ENCODE results near the gene STEAP4.
"Not testable (repeated sequence)": the region's sequence is repeated elsewhere in the genome, so short reads cannot be mapped to it uniquely, and the experiment has no call there.

The STEAP4 gene

GRCh38 chr7:88312061-88312663, 5.5 kb upstream of the STEAP4 start:
- no peak for DNase-seq (ENCODE audit: low spot score)

DNA sequence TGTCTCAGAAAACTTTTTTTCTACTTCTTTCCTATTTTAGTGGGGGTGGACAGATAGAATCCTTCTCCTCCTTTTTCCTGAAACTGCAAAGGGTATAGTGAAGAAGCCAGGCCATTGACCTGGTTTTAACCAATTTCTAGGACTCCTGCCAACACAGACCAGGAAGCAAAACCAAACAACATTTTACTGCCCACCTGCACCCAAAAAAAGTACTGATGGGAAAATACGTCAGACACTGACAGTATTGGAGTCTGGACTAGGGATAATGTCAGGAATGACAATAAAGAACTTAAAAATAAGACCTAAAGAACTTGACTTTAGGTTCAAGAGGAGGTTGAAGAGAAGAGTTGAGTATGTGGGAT, 5.0 kb upstream of the STEAP4 start:
- no peak for DNase-seq (ENCODE audit: low spot score)

GRCh38 chr7:88310956-88311674, 4.4 kb upstream of the STEAP4 start:
- DNase-seq (ENCODE audit: low spot score), result no peak

- no peak for DNase-seq (ENCODE audit: low spot score)
These were observed 3.1 kb upstream of the STEAP4 start for GRCh38 chr7:88309819-88310218.

DNA sequence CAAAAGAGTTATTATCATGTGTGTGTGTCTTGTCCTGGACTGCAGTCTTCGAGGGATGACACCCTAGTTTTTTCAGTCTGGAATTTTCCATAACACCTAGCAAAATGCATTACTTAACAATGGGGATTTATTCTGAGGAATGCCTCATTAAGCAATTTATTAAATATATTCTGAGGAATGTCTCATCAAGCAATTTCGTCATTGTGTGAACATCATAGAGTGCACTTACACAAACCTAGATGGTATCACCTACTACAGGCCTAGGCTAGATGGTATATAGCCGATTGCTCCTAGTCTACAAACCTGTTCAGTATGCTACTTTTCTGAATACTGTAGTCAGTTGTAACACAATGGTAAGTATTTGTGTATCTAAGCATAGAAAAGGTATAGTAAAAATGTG, 1.1 kb upstream of the STEAP4 start:
- DNase-seq (ENCODE audit: low spot score), result no peak

DNA sequence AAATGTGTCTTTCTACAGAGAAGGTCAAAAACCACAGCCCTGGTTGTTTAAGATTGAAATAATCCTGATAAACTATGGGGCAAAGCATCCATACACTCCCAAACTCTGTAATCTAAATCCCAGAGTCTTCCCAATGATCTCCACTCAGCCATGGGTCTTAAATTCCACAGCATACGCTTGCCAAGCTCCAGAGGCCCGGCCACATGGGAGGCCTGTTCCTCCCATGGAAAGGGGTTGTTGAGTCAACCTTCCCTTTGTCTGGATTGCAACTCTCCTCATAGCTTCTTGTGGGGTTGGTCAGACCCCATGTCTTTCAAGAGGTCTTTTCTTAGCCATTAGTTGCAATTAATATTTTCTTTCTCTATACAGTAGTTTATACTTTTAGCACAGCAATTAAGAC, 718 bp upstream of the STEAP4 start:
- no peak for DNase-seq (ENCODE audit: low spot score)

DNA sequence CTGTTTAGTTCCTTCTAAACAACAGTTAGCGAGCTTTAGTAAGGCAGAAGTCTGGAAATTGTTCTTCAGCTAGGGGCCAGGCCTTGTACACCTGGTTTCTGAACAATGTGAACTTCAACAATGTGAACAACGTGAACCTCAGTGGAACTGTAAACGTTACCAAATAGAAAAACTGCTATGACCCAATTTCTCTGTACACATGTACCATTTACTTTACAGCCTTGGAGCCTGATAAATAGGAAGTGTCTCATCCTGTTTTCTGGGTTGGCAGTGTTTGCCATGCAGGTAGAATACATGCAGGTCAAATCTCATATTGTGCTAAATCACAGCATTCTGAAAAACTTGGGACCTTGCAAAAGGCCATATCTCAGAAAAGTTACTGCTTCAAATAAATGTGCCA, 1.6 kb downstream of the STEAP4 start:
- DNase-seq (ENCODE audit: low spot score), result no peak

DNA sequence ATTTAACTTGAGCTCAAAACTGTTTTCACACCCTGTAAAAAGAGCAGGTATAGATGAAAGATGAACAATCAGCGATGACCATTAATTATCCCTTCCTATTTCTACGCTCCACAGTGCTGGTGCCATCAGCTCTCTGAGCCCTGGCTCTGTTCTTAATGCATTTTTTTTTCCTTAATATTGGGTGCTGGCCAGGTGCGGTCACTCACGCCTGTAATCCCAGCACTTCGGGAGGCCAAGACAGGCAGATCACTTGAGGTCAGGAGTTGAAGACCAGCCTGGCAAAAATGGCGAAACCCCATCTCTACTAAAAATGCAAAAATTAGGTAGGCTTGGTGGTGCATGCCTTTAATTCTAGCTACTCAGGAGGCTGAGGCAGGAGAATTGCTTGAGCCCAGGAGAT, 4.2 kb downstream of the STEAP4 start:
- DNase-seq (ENCODE audit: low spot score), result no peak

DNA sequence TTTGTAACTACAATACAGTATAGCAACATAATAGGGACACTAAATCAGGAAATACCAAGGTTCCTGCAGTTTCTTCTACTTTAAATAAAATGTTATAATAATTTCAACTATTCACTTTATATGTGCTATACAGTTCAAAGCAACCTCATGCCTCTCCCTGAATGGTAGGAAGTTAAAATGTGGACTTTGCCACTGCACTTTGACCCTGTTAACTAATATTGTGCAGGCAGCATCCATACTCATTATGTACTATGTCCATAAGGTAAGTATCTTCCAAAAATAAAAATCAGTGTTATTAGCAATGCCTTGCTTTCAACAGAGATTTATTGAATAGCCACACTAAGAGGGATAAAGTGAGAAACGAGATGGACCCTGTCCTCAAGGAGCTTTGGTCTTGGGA, 4.8 kb downstream of the STEAP4 start:
- no peak for DNase-seq (ENCODE audit: low spot score)

DNA sequence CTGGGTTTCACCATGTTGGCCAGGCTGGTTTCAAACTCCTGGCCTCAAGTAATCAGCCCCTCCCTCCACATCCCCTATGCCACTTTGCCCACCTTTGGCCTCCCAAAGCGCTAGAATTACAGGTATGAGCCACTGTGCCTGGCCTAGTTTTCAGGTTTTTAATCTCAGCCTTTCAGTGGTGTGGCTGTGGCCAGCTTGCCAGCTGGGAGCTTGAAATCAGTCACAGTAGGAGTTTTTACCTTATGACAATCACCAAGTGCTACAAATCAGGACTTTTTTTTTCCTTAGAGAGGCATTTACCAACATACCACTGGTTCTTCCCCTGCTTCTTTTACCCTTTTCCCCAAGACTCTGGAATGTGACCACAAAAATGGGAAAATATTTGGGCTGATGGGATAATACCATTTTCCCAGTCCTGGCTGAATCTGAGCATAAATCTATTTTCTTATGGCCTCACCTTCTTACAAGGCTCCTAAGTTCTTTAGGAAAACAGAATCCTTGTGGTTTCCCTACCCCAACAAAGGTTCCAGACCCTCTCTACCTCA, 6.2 kb downstream of the STEAP4 start:
- DNase-seq (ENCODE audit: low spot score), result no peak

DNA sequence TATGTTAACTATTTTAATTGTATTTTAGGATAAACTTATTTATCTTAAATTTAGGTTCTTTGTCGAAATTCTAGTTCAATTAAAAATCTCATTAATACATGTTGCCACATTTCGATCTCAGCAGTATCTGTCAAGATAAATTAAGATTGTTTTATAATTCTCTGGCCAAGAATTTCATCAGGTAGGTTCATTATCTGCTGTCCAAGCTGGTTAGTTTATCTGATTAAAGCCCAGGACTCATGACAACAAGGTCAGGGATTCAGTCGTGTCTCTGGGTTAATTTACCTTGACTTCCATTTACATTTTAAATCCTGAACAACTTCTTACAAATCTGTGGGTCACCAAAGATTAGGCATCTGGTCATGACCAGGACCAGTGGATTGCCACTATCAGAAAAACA, 7.6 kb downstream of the STEAP4 start:
- DNase-seq (ENCODE audit: low spot score), result no peak

- no peak for DNase-seq (ENCODE audit: low spot score)
These were observed 12.8 kb downstream of the STEAP4 start for GRCh38 chr7:88293866-88294265.

DNA sequence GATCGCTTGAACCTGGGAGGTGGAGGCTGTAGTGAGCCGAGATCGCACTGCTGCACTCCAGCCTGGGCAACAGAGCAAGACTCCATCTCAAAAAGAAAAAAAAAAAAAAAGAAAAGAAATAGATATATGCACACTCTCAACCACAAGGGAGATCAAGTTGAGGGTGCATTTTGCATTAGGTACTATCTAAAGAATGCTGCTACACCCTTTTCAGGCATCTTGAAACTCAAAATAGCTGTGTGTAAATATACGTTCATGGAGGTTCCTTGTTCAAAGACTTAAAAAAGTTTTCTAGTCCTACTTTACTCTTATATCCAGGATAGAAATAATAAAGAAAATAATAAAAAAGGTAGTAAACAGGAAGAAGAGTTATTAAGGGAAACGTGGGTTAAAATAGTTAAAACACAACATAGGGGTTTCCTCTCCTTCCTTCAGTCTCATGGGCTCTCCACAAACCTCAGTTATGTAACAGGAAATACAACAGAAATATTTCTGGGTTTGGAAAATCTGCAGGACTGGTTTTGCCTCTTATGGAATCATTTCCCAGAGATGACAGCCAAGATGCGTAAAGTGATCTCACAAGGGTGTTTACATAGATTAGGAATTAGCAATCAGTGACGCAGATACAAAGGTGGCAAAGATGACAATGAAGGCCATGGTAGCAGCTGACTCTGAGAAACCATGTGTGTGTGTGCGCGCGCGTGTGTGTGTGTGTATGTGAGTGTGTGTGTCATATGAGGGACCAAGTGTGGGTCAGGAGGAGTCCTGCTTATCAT, 15.1 kb downstream of the STEAP4 start:
- DNase-seq (ENCODE audit: low spot score), result no peak

GRCh38 chr7:88290491-88290890, 16.2 kb downstream of the STEAP4 start:
- no peak for DNase-seq (ENCODE audit: low spot score)

DNA sequence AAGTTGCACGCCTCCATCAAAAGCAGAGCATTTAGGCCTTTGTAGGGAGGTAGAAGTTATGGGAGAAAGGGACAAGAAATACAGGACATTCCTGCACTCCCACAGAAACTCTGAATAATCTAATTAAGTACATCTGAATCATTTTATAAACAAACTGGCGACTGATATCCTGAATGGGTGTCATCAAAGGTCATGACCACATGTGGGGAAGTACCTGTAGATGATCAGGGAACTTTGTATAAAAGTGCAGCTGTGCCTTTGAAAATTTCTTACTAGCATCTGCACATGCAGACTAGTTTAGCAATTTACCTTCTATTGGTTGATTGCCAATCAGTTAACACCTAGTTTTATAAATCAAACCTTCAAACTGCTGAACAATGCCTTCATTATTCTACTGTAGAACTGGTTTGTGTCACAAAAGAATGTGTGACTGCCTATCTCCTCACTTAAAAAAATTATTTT, 17.1 kb downstream of the STEAP4 start:
- no peak for DNase-seq (ENCODE audit: low spot score)

DNA sequence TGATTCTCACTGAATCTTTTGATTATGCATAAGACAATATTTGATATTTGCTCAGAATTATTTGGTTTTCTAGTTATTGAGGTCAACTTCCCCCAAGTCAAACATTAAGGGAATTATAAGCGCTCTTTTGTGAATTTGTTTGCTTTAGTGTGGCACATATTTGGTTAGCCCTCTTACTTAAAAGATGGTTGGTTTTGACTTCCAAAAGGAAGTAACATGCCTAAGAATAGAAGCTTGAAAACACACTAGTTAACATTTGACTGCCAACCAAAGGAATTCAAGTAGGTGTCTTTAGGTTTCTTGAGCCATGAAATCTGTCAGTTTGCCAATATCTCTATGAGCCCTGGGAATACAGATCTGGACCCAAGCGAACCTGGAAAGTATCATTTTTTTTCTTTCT, 24.9 kb downstream of the STEAP4 start:
- no peak for DNase-seq (ENCODE audit: low spot score)

- DNase-seq (ENCODE audit: low spot score), result no peak
These were observed 25.9 kb downstream of the STEAP4 start for GRCh38 chr7:88280801-88281200.

DNA sequence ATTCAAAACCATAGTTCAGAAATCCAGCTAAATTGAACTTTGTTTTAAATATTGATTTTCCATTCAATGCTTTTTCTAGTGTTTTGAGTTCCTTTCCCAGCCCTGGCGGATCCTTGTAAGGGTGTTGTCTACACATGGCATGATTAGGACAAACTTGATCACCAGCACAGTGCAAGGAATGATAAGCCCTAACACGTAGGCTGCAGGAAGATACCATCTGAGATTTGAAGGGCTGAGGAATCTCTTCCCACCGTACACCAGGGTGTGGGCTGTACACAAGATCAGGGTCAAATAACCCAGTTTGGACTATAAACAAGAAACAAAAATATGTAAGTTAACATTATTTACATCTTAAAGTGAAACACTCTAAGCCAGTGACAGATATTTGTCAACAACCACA, 27.4 kb downstream of the STEAP4 start:
- DNase-seq (ENCODE audit: low spot score), result no peak

DNA sequence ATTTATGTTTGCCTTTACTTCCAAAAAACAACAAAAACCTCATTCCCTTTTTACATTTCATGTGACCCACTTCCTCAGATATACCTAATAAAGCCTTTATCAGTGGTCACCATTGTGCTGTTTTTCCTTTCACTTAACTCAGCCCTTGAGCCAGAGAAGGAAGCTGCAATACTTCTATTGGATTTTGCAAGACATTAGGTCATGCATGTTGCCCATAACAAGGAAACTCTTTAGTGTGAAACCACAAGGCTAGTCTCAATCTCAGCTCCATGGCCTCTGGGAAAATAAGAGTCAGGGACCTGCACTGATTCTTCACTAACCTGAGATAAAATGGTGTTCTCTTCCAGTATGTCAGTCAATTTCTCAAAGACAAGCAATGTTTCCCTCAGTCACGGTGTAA, 27.8 kb downstream of the STEAP4 start:
- DNase-seq (ENCODE audit: low spot score), result no peak

DNA sequence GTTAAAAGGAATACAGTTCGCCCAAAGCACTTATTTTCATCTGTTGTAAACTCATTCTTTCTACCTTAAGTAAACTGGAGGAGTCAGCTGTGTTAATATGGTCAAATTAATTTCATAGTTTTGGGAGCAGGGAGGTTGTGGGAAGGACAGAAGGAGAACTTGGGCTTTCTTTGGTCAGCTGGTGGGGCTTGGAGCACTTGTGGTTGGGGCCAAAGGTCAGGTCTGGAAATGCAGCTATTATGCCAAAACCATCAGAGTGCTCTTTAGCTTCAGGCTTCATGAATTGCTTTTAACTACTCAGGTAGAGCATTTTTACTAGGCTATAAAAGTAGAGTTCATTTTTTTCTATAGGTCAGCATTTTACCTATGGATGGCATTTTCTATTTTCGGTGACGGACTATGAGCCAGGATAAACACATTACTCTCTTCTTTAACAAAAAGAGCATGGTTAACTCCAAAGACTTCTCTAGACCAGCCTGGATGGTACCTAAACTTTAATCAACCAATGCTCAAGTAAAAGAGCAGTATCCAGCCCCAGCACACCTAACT, 30.0 kb downstream of the STEAP4 start:
- DNase-seq (ENCODE audit: low spot score), result no peak

DNA sequence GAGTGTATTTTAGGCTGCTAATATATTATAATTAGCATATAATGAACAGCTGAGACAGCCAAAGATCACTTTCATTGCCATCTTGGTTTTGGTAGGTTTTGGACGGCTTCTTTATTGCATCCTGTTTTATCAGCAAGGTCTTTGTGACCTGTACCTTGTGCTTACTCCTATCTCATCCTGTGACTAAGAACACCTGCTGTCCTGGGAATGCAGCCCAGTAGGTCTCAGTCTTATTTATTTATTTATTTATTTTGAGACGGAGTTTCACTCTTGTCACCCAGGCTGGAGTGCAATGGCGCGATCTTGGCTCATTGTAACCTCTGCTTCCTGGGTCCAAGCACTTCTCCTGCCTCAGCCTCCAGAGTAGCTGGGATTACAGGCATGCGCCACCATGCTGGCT, 31.8 kb downstream of the STEAP4 start:
- DNase-seq (ENCODE audit: low spot score), result not testable (repeated sequence)

- no peak for DNase-seq (ENCODE audit: low spot score)
These were observed 37.1 kb downstream of the STEAP4 start for GRCh38 chr7:88269586-88269985.

DNA sequence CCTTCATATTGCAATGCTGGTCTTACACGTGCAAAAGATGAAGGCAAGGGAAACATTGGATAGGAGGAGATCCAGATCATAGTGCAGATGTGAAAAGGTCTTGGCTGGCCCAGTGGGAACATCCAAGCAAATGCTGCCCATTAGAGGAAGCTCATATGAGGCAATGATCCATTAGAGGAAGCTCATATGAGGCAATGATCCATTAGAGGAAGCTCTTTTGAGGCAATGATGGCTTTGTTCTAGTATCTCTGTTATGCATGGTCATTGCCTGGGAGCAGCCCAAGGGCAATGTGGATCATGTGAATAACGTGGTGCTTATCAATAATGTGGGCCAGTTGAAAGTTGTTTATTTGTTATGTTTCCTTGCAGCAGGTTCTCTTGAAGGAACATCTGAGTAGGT, 37.8 kb downstream of the STEAP4 start:
- no peak for DNase-seq (ENCODE audit: low spot score)
